Activated CD8-positive, alpha-beta memory T cell treated with anti-CD3 and anti-CD28 coated beads, Interleukin-2, amount 50 U/mL, for 48 hours (primary cell): ENCODE data around the gene CCDC74A.
"Not testable (repeated sequence)": the region's sequence is repeated elsewhere in the genome, so short reads cannot be mapped to it uniquely, and the experiment has no call there.

Experiments
- DNase-seq: peaks from one replicate; pipeline ENCODE4 v3.0.0-alpha.2; 2020

CCDC74A gene

GRCh38 chr2:131566371-131566770 is 38.7 kb downstream of the CCDC74A start:
- DNase-seq = no peak

DNA sequence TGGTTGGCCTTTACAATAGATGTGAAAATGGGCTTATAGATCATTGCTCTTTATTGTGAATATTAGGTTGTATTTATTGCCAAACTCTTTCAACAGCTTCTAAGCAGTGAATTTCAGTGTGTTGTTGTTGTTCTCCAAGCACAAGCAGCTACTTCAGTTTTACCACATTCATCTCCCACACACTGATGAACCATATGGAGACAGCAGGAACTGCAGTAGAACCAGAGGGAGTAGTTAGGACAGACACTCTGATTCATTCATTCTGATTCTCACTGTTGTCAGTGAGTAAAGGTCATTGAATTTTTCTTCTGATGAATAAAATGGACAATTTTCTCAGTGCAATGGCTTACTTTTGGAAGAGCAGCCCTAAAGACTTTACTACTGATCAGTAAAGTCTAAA is 40.2 kb downstream of the CCDC74A start:
- no peak for DNase-seq

DNA sequence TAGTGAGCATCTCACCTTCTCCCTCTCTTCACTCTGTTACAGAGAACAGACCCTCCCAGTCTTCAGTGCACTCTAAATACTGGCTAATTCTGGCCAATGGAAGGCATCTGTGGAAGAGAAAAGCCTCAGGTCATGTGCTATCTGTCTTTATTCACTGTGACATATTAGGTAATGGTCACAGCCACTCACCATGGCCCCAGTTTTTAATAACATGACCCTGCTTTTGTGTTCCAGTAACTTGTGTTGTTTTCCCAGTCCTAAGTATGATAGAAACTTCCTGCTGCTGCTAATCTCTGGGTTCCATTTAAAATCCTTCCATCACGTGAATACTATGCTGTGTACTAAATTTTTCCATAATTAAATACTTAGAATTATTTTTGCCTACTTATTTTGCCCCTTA is 40.7 kb downstream of the CCDC74A start:
- not testable (repeated sequence) for DNase-seq

- DNase-seq = no peak
Measured at GRCh38 chr2:131572175-131572574, 44.5 kb downstream of the CCDC74A start.

- no peak for DNase-seq
Measured at GRCh38 chr2:131577812-131578211, 50.1 kb downstream of the CCDC74A start.

GRCh38 chr2:131580187-131580586 is 52.5 kb downstream of the CCDC74A start:
- no peak for DNase-seq
